DMS53 treated with DMSO at 0.1 percent for 48 hours (cell line): ENCODE results near the gene STAP2.
"Not testable (repeated sequence)": the region's sequence is repeated elsewhere in the genome, so short reads cannot be mapped to it uniquely, and the experiment has no call there.

ENCODE experiments used
- DNase-seq: peaks from one replicate; lab custom pipeline; 2025; ENCODE audit not compliant: unreplicated experiment; lab: John Stamatoyannopoulos, UW

The STAP2 gene

GRCh38 chr19:4358709-4359626 is 20.3 kb upstream of the STAP2 start:
- DNase-seq: no peak

- no peak for DNase-seq
These were observed 19.3 kb upstream of the STAP2 start for GRCh38 chr19:4357921-4358326.

GRCh38 chr19:4357095-4357797 is 18.6 kb upstream of the STAP2 start:
- no peak for DNase-seq

GRCh38 chr19:4354897-4355296 is 16.3 kb upstream of the STAP2 start:
- no peak for DNase-seq

GRCh38 chr19:4354282-4354681 is 15.7 kb upstream of the STAP2 start:
- no peak for DNase-seq

- no peak for DNase-seq
These were observed 14.1 kb upstream of the STAP2 start for GRCh38 chr19:4352701-4353121.

- DNase-seq: no peak
These were observed 12.1 kb upstream of the STAP2 start for GRCh38 chr19:4350726-4351125.

- DNase-seq: no peak
These were observed 11.5 kb upstream of the STAP2 start for GRCh38 chr19:4350111-4350510.

GRCh38 chr19:4349225-4349624 is 10.6 kb upstream of the STAP2 start:
- not testable (repeated sequence) for DNase-seq

GRCh38 chr19:4347521-4347920 is 8.9 kb upstream of the STAP2 start:
- no peak for DNase-seq

GRCh38 chr19:4346020-4346383 is 7.4 kb upstream of the STAP2 start:
- DNase-seq: no peak

GRCh38 chr19:4345342-4346019 is 6.9 kb upstream of the STAP2 start:
- no peak for DNase-seq

- peak; percentile 46 for DNase-seq
These were observed 5.0 kb upstream of the STAP2 start, which contains the start of gene MPND for GRCh38 chr19:4343370-4344307. MPND (plus strand) TSS chr19:4343562; CDS start chr19:4343594, 32 bp downstream.

GRCh38 chr19:4342615-4343369 is 4.2 kb upstream of the STAP2 start:
- DNase-seq: peak; percentile 98

GRCh38 chr19:4342314-4342614 is 3.6 kb upstream of the STAP2 start:
- DNase-seq: no peak

GRCh38 chr19:4337906-4338440 is 654 bp downstream of the STAP2 start:
- no peak for DNase-seq

- DNase-seq: no peak
These were observed 3.6 kb downstream of the STAP2 start for GRCh38 chr19:4334929-4335570.

- DNase-seq: no peak
These were observed 8.8 kb downstream of the STAP2 start for GRCh38 chr19:4329858-4330257.

- not testable (repeated sequence) for DNase-seq
These were observed 9.5 kb downstream of the STAP2 start for GRCh38 chr19:4328991-4329681.
